ENCODE data around the gene STX17.

- TF ChIP-seq POLR2A (IDR thresholded peaks at IDR 0.05) (no peak), CTCF (IDR thresholded peaks at IDR 0.05) (no peak)
These were observed 56.3 kb downstream of the STX17 start for GRCh38 chr9:99962680-99963261.

Measured in thyroid gland (tissue), 4 donors.